HCT116 (cell line): ENCODE results near the gene HBA1. TPM values are rescaled to one million over a fixed set of nuclear protein-coding genes. Genes with fewer than 3 reads are reported as not detected.
A peak's percentile ranks its signal among the peaks of the same experiment; 100 is the strongest.
"Not testable (repeated sequence)": the region's sequence is repeated elsewhere in the genome, so short reads cannot be mapped to it uniquely, and the experiment has no call there.

ENCODE experiments used
- ATAC-seq: fragments of 200-7000 bp; cut with Tn5 transposase; 2 replicates; pipeline ENCODE4 v1.9.1; 2020; ENCODE audit warnings: mild to moderate bottlenecking, moderate library complexity
- BruUV-seq: library from RNA; stranded (reverse); fragments of 400-500 nt; replicated peaks from 2 replicates; lab custom pipeline; 2021; lab: Mats Ljungman, UMichigan
- CTCF ChIA-PET: fragments of 300-600 bp; sonication (Branson Sonifier 250); formaldehyde crosslinking; loops from one replicate; lab custom pipeline; 2021; ENCODE audit warnings: antibody characterized with exemption; lab: Charles Lee
- POLR2A ChIA-PET: fragments of 300-600, 350-600 bp; sonication (Branson Sonifier 250); formaldehyde crosslinking; loops from one replicate; lab custom pipeline; 2021; ENCODE audit warnings: antibody characterized with exemption; lab: Charles Lee
- RAD21 ChIA-PET, 2 experiments: fragments of 300-600 bp; sonication (Branson Sonifier 250); formaldehyde crosslinking; loops; one replicate each; lab custom pipeline; 2023; ENCODE audit warnings: low total read pairs in 2 of 2; ENCODE audit not compliant: uncharacterized antibody in 2 of 2, unreplicated experiment in 2 of 2, low non-redundant PET in 1 of 2; lab: Charles Lee
- DNase-seq: peaks from one replicate; pipeline ENCODE4 v3.0.0-alpha.2; 2010; ENCODE audit warnings: low read depth, low spot score
- H2AFZ ChIP-seq: fragments of 200-600 bp; shearing (Covaris generic), sonication (generic); 2 replicates; pipeline ENCODE4 v1.6.1; 2017; ENCODE audit warnings: low read depth, mixed run types, mixed read lengths, antibody characterized with exemption, low read length; ENCODE audit not compliant: poor library complexity, severe bottlenecking
- H3K27ac ChIP-seq: 2 replicates; pipeline ENCODE4 v1.5.1; 2012; ENCODE audit warnings: low read depth, low read length
- H3K27me3 ChIP-seq: fragments of 200-600 bp; sonication (generic); 2 replicates; pipeline ENCODE4 v1.6.1; 2016; ENCODE audit warnings: mixed run types, low read length, mixed read lengths; ENCODE audit not compliant: insufficient read depth
- H3K36me3 ChIP-seq, 2 experiments: fragments of 200-500 bp in 1 of 2; fragments of 200-600 bp in 1 of 2; sonication (Bioruptor generic) in 1 of 2; sonication (generic) in 1 of 2; 2 replicates each; pipeline versions ENCODE4 v1.5.1 to v1.6.1; 2014 to 2016; ENCODE audit warnings: low read length in 2 of 2, inconsistent platforms in 1 of 2, mixed read lengths in 1 of 2, mixed run types in 1 of 2; ENCODE audit not compliant: insufficient read depth in 2 of 2, control insufficient read depth in 1 of 2
- H3K4me1 ChIP-seq, 2 experiments: fragments of 200-600 bp in 1 of 2; sonication (generic) in 1 of 2; 2 replicates each; pipeline versions ENCODE4 v1.5.1 to v1.6.1; 2012 to 2017; ENCODE audit warnings: low read length in 2 of 2, inconsistent platforms in 1 of 2, mild to moderate bottlenecking in 1 of 2, mixed read lengths in 1 of 2, mixed run types in 1 of 2, moderate library complexity in 1 of 2; ENCODE audit not compliant: insufficient read depth in 2 of 2, control insufficient read depth in 1 of 2
- H3K4me2 ChIP-seq: fragments of 200-600 bp; sonication (generic); 2 replicates; pipeline ENCODE4 v1.6.1; 2017; ENCODE audit warnings: mixed run types, low read length, mixed read lengths
- H3K4me3 ChIP-seq, 2 experiments: fragments of 200-600 bp in 1 of 2; sonication (generic) in 1 of 2; replicated peaks in 1 of 2; 2 replicates each; pipeline ENCODE4 v1.5.1; 2011 to 2016; ENCODE audit warnings: low read length in 2 of 2, control low read depth in 1 of 2, low read depth in 1 of 2, mild to moderate bottlenecking in 1 of 2, mixed read lengths in 1 of 2, mixed run types in 1 of 2
- H3K79me2 ChIP-seq: fragments of 200-600 bp; sonication (generic); 2 replicates; pipeline ENCODE4 v1.6.1; 2017; ENCODE audit warnings: mild to moderate bottlenecking, mixed run types, low read length, moderate library complexity, mixed read lengths; ENCODE audit not compliant: insufficient read depth
- H3K9ac ChIP-seq: fragments of 200-600 bp; sonication (generic); 2 replicates; pipeline ENCODE4 v1.6.1; 2016; ENCODE audit warnings: low read length, mixed read lengths
- H3K9me2 ChIP-seq: fragments of 200-600 bp; sonication (generic), shearing (Covaris generic); 2 replicates; pipeline ENCODE4 v1.6.1; 2017; ENCODE audit warnings: mixed run types, mild to moderate bottlenecking, moderate library complexity; ENCODE audit not compliant: insufficient read depth
- H3K9me3 ChIP-seq, 2 experiments: fragments of 200-500 bp in 1 of 2; fragments of 200-600 bp in 1 of 2; sonication (Bioruptor generic) in 1 of 2; sonication (generic) in 1 of 2; 2 replicates each; pipeline ENCODE4 v1.6.1; 2014 to 2017; ENCODE audit warnings: low read length in 2 of 2, mixed read lengths in 2 of 2, inconsistent platforms in 1 of 2, low read depth in 1 of 2, mild to moderate bottlenecking in 1 of 2, mixed run types in 1 of 2, moderate library complexity in 1 of 2; ENCODE audit not compliant: control insufficient read depth in 1 of 2, insufficient read depth in 1 of 2
- H4K20me1 ChIP-seq: fragments of 200-600 bp; sonication (generic), shearing (Covaris generic); 2 replicates; pipeline ENCODE4 v1.6.1; 2017; ENCODE audit warnings: mixed run types, mild to moderate bottlenecking, moderate library complexity; ENCODE audit not compliant: insufficient read depth
- CEBPB ChIP-seq: IDR thresholded peaks from 2 replicates; pipeline ENCODE4 v1.6.1; 2012; ENCODE audit warnings: low read depth
- SIN3A ChIP-seq: IDR thresholded peaks from 2 replicates; pipeline ENCODE4 v1.6.1; 2012; ENCODE audit warnings: low read depth
- ZNF274 ChIP-seq: fragments of 200-500 bp; sonication (Bioruptor generic); IDR thresholded peaks from 2 replicates; pipeline ENCODE4 v1.6.1; 2014; ENCODE audit warnings: mild to moderate bottlenecking, low read depth, low read length, inconsistent platforms
- intact Hi-C: fragments of 100-400 bp; cut with micrococcal nuclease; formaldehyde crosslinking; loops from 2 replicates; pipeline ENCODE4 v1.10.0; 2022
- total RNA-seq: library from RNA; stranded (reverse); gene quantifications from one replicate; pipeline ENCODE4 v1.2.1, GENCODE V29; 2021; ENCODE audit not compliant: unreplicated experiment
- TF ChIP-seq, protein P1 (sequence below): IDR thresholded peaks from 2 replicates; pipeline ENCODE4 v1.6.1; 2012
- TF ChIP-seq, protein P2 (sequence below): IDR thresholded peaks from 2 replicates; pipeline ENCODE4 v1.6.1; 2012; ENCODE audit warnings: low read depth

The HBA1 gene
- total RNA-seq, 1 experiment from 2014 or later = 4.9 TPM

DNA sequence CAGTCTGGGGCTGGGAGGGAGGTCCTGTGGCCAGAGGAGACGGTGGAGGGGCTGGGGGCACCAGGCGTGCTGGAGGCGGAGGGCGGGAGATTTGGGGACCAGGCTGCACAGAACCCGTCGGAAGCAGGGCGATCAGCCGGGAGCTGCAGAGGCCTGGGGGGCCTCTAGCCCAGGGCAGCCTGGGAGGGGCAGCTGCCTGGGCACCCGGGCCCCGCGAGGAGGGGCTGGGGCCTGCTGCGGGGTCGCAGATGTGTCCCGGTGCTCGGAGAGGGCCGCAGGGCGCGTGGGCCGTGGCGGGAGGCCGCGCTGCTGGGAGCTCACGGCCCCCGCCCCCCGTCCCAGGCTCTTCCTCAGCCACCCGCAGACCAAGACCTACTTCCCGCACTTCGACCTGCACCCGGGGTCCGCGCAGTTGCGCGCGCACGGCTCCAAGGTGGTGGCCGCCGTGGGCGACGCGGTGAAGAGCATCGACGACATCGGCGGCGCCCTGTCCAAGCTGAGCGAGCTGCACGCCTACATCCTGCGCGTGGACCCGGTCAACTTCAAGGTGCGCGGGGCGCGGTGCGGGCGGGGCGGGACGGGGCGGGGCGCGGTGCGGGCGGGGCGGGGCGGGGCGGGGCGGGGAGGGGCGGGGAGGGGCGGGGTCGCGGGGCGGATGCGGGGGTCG is 22.8 kb upstream of the HBA1 start:
- BruUV-seq, H3K36me3 ChIP-seq, H4K20me1 ChIP-seq, H3K4me2 ChIP-seq, H3K9me2 ChIP-seq, intact Hi-C loops, H3K79me2 ChIP-seq, H3K9ac ChIP-seq, H3K27ac ChIP-seq, RAD21 ChIA-PET, H3K4me1 ChIP-seq, CTCF ChIA-PET, H3K9me3 ChIP-seq, POLR2A ChIA-PET, H3K4me3 ChIP-seq, H2AFZ ChIP-seq, DNase-seq, H3K27me3 ChIP-seq: not testable (repeated sequence)
- ATAC-seq = peak; percentile 42

DNA sequence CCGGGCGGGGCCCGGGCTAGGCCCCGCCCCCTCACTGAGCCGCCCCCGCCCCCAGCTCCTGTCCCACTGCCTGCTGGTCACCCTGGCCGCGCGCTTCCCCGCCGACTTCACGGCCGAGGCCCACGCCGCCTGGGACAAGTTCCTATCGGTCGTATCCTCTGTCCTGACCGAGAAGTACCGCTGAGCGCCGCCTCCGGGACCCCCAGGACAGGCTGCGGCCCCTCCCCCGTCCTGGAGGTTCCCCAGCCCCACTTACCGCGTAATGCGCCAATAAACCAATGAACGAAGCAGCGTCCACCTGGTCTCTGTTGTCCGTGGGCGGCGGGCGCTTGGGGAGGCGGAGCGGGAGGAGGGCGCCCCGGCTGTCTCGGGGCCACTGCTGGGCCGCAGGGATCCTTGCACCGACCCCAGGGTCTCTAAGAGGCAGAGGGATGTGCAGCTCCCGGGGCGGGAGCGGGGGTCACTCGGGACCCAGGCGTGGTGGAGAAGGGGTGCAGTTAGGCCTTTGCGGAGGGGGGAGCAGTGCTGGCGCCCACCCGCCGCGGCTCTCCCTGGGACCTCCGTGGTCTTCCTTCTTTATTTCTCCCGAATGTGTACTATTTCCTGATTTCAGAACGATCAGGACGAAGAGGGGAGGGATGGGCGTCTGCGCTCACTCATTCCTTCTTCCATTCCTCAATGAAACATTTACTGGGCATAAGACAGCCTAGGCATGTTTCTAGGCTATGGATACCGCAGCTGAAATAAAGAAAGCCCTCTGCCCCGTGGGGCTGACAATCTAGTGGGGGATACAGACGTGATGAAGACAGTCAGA is 22.1 kb upstream of the HBA1 start:
- TF ChIP-seq SIN3A (no peak), CEBPB (no peak), ZNF274 (no peak)
- TF ChIP-seq, protein P1, sequence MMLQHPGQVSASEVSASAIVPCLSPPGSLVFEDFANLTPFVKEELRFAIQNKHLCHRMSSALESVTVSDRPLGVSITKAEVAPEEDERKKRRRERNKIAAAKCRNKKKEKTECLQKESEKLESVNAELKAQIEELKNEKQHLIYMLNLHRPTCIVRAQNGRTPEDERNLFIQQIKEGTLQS = no peak
- TF ChIP-seq, protein P2, sequence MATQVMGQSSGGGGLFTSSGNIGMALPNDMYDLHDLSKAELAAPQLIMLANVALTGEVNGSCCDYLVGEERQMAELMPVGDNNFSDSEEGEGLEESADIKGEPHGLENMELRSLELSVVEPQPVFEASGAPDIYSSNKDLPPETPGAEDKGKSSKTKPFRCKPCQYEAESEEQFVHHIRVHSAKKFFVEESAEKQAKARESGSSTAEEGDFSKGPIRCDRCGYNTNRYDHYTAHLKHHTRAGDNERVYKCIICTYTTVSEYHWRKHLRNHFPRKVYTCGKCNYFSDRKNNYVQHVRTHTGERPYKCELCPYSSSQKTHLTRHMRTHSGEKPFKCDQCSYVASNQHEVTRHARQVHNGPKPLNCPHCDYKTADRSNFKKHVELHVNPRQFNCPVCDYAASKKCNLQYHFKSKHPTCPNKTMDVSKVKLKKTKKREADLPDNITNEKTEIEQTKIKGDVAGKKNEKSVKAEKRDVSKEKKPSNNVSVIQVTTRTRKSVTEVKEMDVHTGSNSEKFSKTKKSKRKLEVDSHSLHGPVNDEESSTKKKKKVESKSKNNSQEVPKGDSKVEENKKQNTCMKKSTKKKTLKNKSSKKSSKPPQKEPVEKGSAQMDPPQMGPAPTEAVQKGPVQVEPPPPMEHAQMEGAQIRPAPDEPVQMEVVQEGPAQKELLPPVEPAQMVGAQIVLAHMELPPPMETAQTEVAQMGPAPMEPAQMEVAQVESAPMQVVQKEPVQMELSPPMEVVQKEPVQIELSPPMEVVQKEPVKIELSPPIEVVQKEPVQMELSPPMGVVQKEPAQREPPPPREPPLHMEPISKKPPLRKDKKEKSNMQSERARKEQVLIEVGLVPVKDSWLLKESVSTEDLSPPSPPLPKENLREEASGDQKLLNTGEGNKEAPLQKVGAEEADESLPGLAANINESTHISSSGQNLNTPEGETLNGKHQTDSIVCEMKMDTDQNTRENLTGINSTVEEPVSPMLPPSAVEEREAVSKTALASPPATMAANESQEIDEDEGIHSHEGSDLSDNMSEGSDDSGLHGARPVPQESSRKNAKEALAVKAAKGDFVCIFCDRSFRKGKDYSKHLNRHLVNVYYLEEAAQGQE = no peak
- Histone ChIP-seq H3K4me2 (peak overlapping the region; percentile 88), H3K4me1 (peaks cover 5 to 9% of the 10 kb centered on the region in 2 experiments; a peak in 3 of 4 replicates), H3K27me3 (no peaks in the 10 kb centered on the region), H2AFZ (no peak overlapping the region), H3K9me3 (no peaks in the 10 kb centered on the region), H3K9ac (peak overlapping the region; percentile 35), H3K27ac (no peak overlapping the region), H3K4me3 (peak overlapping the region; percentile 35 to 52), H4K20me1 (no peaks in the 10 kb centered on the region), H3K9me2 (no peaks in the 10 kb centered on the region), H3K36me3 (no peaks in the 10 kb centered on the region), H3K79me2 (no peaks in the 10 kb centered on the region)
- RAD21 ChIA-PET = no interaction called here
- POLR2A ChIA-PET = no interaction called here
- CTCF ChIA-PET = no interaction called here
- intact Hi-C loops = no loop called here
- BruUV-seq = no TSS peak
- ATAC-seq (peak; percentile 80), DNase-seq (no peak)
